Parathyroid adenoma (tissue), 2 donors: Measurements from ENCODE around the gene PTGES3.

Source experiments
- H2AFZ ChIP-seq: fragments of 300-600 bp; sonication (generic); one replicate; pipeline ENCODE4 v1.7.0; 2017; ENCODE audit warnings: antibody characterized with exemption, mild to moderate bottlenecking
- H3K27ac ChIP-seq: fragments of 300-600 bp; sonication (generic); one replicate; pipeline ENCODE4 v1.7.0; 2017
- H3K27me3 ChIP-seq: fragments of 300-600 bp; sonication (generic); one replicate; pipeline ENCODE4 v1.7.0; 2017; ENCODE audit warnings: low read length; ENCODE audit not compliant: control insufficient read depth, insufficient read depth
- H3K36me3 ChIP-seq: fragments of 300-600 bp; sonication (generic); one replicate; pipeline ENCODE4 v1.7.0; 2017; ENCODE audit warnings: low read length; ENCODE audit not compliant: control insufficient read depth, insufficient read depth
- H3K4me1 ChIP-seq: fragments of 300-600 bp; sonication (generic); one replicate; pipeline ENCODE4 v1.7.0; 2017; ENCODE audit warnings: control low read depth
- H3K4me2 ChIP-seq: fragments of 300-600 bp; sonication (generic); one replicate; pipeline ENCODE4 v1.7.0; 2017; ENCODE audit warnings: low read length
- H3K4me3 ChIP-seq: fragments of 300-600 bp; sonication (generic); one replicate; pipeline ENCODE4 v1.7.0; 2017; ENCODE audit warnings: low read depth, low read length
- H3K79me2 ChIP-seq: fragments of 300-600 bp; sonication (generic); one replicate; pipeline ENCODE4 v1.7.0; 2017; ENCODE audit warnings: control low read depth
- H3K9ac ChIP-seq: fragments of 300-600 bp; sonication (generic); one replicate; pipeline ENCODE4 v1.7.0; 2017; ENCODE audit warnings: mild to moderate bottlenecking
- H3K9me3 ChIP-seq: fragments of 300-600 bp; sonication (generic); one replicate; pipeline ENCODE4 v1.7.0; 2017; ENCODE audit warnings: low read length; ENCODE audit not compliant: control insufficient read depth
- TF ChIP-seq, protein P1 (sequence below): fragments of 300-600 bp; sonication (generic); IDR thresholded peaks from one replicate; pipeline ENCODE4 v1.7.0; 2017; ENCODE audit warnings: antibody characterized with exemption, mild to moderate bottlenecking
- donor health status: primary hyperparathyroidism.

PTGES3 gene

DNA sequence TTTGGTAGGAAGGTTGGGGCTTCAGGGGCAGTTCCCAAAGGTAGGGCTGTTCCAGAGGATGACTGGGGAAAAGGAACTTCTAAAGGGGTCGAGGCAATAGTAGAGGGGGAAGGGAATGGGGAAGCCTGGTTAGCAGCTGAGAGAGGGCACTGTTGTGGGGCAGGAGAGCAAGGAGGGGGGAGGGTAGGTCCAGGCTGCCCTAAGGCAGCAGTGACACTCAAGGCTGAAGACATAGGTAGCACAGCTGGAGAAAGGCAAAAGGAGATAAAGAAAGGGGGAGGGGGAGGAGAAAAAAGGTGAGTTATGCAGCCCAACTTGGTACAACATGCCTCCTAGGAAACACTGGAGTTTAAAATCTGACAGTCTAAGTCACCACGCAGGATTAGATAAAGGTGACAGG, 33.1 kb upstream of the PTGES3 start:
- Histone ChIP-seq H3K9ac (no peak overlapping the region), H3K4me2 (no peak overlapping the region), H3K4me3 (no peak overlapping the region), H2AFZ (no peak overlapping the region), H3K27ac (no peak overlapping the region), H3K27me3 (no peaks in the 10 kb centered on the region), H3K4me1 (peaks cover 27% of the 10 kb centered on the region), H3K36me3 (no peaks in the 10 kb centered on the region), H3K9me3 (no peaks in the 10 kb centered on the region), H3K79me2 (peaks cover 63% of the 10 kb centered on the region)
- TF ChIP-seq, protein P1, sequence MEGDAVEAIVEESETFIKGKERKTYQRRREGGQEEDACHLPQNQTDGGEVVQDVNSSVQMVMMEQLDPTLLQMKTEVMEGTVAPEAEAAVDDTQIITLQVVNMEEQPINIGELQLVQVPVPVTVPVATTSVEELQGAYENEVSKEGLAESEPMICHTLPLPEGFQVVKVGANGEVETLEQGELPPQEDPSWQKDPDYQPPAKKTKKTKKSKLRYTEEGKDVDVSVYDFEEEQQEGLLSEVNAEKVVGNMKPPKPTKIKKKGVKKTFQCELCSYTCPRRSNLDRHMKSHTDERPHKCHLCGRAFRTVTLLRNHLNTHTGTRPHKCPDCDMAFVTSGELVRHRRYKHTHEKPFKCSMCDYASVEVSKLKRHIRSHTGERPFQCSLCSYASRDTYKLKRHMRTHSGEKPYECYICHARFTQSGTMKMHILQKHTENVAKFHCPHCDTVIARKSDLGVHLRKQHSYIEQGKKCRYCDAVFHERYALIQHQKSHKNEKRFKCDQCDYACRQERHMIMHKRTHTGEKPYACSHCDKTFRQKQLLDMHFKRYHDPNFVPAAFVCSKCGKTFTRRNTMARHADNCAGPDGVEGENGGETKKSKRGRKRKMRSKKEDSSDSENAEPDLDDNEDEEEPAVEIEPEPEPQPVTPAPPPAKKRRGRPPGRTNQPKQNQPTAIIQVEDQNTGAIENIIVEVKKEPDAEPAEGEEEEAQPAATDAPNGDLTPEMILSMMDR = no peak

DNA sequence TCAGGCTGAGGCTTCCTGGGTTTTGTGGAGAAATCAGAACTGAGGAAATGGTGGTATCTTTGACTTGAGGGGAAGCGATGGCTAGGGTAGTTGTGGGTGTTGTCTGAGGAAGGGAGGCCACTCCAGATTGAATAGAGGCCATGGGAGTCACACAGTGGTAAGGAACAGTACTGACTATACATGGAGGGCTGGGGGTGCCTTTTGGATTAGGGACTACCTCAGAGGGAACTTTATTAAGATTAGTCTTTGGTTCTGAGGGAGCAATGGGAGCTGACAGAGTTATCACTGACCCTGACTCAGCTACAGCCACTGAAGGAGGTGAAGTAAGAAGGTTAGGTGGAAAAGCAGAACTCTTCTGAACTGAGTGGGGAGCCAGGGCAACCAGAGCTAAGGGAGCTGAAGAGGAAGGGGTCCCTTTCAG, 32.7 kb upstream of the PTGES3 start:
- Histone ChIP-seq H2AFZ (no peak overlapping the region), H3K36me3 (no peaks in the 10 kb centered on the region)

DNA sequence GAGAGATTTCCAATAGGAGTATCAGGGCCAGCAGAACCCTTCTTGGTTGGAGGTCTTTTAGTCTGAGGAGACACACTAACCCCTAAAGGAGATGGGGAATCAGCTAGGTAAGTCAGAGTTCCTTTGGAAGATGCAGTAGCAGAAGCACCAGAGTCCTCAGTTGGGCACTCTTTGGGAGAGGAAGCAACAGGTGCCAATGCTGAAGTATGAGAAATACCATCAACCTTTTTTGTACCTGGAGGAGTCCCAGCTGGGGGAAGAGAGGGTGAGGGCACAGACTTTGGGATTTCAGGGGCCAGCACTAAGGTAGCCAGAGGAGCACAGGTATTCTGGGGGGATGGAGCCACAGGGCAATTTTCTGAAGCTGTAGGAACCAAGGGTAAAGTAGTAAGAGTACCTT, 31.0 kb upstream of the PTGES3 start:
- H3K36me3 ChIP-seq = no peaks in the 10 kb centered on the region
- no peaks in the 10 kb centered on the region for H3K27me3 ChIP-seq
- H3K4me2 ChIP-seq = no peak overlapping the region
- peaks cover 24% of the 10 kb centered on the region for H3K4me1 ChIP-seq
- peaks cover 53% of the 10 kb centered on the region for H3K79me2 ChIP-seq
- no peak overlapping the region for H2AFZ ChIP-seq
- no peak overlapping the region for H3K27ac ChIP-seq
- H3K9ac ChIP-seq = no peak overlapping the region
- TF ChIP-seq, protein P1 = no peak
- no peak overlapping the region for H3K4me3 ChIP-seq
- no peaks in the 10 kb centered on the region for H3K9me3 ChIP-seq

More for the DNA sequence above, 32.7 kb upstream of the PTGES3 start:
- H3K27ac ChIP-seq = no peak overlapping the region
- no peak overlapping the region for H3K4me3 ChIP-seq
- TF ChIP-seq, protein P1 = no peak
- H3K79me2 ChIP-seq = peaks cover 63% of the 10 kb centered on the region
- H3K9me3 ChIP-seq = no peaks in the 10 kb centered on the region
- H3K4me1 ChIP-seq = peaks cover 26% of the 10 kb centered on the region
- H3K4me2 ChIP-seq = no peak overlapping the region
- H3K27me3 ChIP-seq = no peaks in the 10 kb centered on the region
- H3K9ac ChIP-seq = no peak overlapping the region

DNA sequence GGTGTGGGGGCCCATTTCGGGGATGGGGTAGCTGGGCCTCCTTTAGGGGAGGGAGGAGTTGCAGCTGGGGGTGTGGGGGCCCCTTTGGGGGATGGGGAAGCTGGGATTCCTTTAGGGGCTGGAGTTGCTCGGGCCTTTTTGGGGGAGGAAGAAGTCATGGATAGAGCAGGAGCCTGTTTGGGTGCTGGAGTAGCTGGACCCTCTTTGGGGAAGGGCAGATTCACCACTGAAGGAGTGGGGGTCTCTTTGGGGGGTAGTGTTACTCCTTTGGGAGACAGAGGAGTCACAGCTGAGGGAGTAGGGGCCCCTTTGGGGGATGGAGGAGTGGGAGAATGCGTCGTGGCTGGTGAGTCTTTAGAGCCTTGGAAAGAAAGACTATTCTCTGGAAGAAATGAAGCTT, 30.6 kb upstream of the PTGES3 start:
- H2AFZ ChIP-seq = no peak overlapping the region
- peak overlapping the region; percentile 9 for H3K27ac ChIP-seq
- no peaks in the 10 kb centered on the region for H3K36me3 ChIP-seq
- H3K4me3 ChIP-seq = no peak overlapping the region
- no peak overlapping the region for H3K9ac ChIP-seq
- peaks cover 49% of the 10 kb centered on the region for H3K79me2 ChIP-seq
- H3K4me2 ChIP-seq = no peak overlapping the region
- TF ChIP-seq, protein P1 = no peak
- H3K4me1 ChIP-seq = peaks cover 24% of the 10 kb centered on the region
- no peaks in the 10 kb centered on the region for H3K9me3 ChIP-seq
- no peaks in the 10 kb centered on the region for H3K27me3 ChIP-seq

DNA sequence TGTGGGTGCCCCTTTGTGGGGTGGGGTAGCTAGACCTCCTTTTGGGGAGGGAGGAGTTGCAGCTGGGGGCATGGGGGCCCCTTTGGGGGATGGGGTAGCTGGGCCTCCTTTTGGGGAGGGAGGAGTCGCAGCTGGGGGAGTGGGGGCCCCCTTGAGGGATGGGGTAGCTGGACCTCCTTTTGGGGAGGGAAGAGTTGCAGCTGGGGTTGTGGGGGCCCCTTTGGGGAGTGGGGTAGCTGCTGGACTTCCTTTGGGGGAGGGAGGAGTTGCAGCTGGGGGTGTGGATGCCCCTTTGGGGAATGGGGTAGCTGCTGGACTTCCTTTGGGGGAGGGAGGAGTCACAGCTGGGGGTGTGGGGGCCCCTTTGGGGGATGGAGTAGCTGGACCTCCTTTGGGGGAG, 30.1 kb upstream of the PTGES3 start:
- Histone ChIP-seq H3K4me3 (no peak overlapping the region), H3K36me3 (no peaks in the 10 kb centered on the region), H3K9me3 (no peaks in the 10 kb centered on the region), H3K27ac (no peak overlapping the region), H3K9ac (no peak overlapping the region), H3K4me1 (peaks cover 20% of the 10 kb centered on the region), H3K4me2 (no peak overlapping the region), H3K79me2 (peaks cover 44% of the 10 kb centered on the region), H2AFZ (no peak overlapping the region), H3K27me3 (no peaks in the 10 kb centered on the region)
- TF ChIP-seq, protein P1 = no peak
